GM11168 (cell line): ENCODE results near the gene SDK1.

Experiments used
- in situ Hi-C: fragments of 300-500 bp; cut with MboI; formaldehyde crosslinking; loops from one replicate; pipeline ENCODE4 v1.12.0; 2022; ENCODE audit warnings: low sequenced_read_pairs; ENCODE audit not compliant: unreplicated experiment

SDK1 gene

DNA sequence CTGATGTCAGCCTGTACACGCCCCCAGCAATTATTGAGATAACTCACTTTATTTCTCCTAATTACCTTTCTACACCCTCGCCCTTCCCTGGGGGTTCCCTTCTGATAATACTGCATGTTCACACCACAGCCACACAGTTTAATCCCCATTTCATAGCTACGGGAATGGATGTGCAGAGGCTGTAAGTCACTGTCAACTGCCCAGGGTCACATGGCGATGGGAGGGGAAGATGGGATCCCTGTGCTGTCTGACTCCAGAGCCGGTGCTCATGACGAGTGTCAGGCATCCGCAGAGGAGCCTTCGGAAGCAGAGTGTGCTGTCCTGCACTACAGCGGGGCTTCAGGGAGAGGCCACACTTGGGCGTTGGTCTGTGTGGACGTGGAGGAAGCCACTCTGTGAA, 688.7 kb downstream of the SDK1 start:
- in situ Hi-C loops = no loop called here

DNA sequence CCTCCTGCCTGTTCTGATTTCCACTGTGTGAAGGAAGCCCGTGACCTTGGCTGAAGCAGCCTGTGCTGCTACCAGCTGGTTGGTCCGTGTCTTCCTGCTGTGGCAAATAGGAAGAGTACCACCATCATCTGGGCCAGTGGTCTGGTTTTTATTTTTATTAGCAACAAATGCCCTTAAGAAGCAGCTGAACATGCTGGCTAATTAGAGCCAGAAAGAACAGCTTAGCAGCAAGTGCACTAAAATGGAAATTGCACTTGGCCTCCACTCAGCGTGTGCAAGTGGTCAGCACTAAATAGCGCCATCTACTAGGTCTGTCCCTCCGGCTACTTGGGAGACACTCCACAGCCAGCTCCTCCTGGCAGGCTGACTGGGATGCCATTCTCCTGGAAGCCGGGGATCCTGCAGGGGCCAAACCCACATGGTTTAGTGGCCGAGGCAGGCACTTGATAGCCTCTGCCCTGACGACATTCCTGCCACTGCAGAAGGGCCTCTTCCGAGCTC, 690.7 kb downstream of the SDK1 start:
- in situ Hi-C loops = no loop called here

- in situ Hi-C loops = no loop called here
These were observed 691.8 kb downstream of the SDK1 start for GRCh38 chr7:3992841-3993240.

DNA sequence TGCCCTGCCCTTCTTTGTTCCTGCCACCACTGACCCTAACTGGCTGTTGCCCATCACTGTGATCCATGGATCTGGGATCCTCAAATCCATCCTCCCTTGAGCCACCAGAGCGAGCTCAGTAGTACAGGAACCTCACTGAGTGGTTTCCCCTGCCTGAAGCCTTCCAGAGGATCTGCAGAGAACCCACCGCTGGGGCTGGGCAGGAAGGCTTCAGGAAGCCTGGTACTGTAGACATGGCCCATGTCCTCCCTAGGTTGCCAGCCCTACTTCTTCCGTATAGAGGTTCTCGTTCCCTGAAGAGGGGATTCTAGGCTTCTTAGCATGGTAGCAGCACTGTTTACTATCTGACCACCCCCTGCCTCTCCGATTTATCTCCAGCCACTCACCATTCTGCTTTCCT, 693.7 kb downstream of the SDK1 start:
- in situ Hi-C loops = no loop called here

- in situ Hi-C loops = no loop called here
These were observed 694.1 kb downstream of the SDK1 start for GRCh38 chr7:3995187-3995586.

- in situ Hi-C loops = no loop called here
These were observed 697.0 kb downstream of the SDK1 start for GRCh38 chr7:3998060-3998459.

- in situ Hi-C loops = no loop called here
These were observed 699.1 kb downstream of the SDK1 start for GRCh38 chr7:4000139-4000538.

GRCh38 chr7:4000934-4001333, 699.9 kb downstream of the SDK1 start:
- in situ Hi-C loops = no loop called here

GRCh38 chr7:4001742-4002141, 700.7 kb downstream of the SDK1 start:
- in situ Hi-C loops = no loop called here

DNA sequence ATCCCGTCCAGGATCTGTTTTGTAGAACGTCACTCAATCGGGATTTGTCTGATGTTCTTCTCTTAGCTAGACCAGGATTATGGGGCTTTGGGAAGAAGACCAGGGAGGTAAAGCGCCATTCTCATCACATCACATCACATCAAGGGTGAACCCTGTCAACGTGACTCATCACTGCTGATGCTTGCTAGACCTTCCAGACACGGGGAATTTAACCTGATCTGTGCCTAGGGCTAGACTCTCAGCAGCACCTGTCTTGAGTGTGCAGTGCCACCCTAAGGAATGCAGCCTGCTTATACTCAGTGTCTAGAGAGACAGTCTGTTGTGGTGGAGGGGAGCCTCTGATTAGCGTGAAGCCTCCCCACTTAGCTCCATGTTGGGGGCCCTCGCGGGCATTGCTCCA, 702.5 kb downstream of the SDK1 start:
- in situ Hi-C loops = no loop called here

GRCh38 chr7:4006687-4007086, 705.6 kb downstream of the SDK1 start:
- in situ Hi-C loops = no loop called here

- in situ Hi-C loops = no loop called here
These were observed 708.4 kb downstream of the SDK1 start for GRCh38 chr7:4009211-4010060.

- in situ Hi-C loops = no loop called here
These were observed 709.1 kb downstream of the SDK1 start for GRCh38 chr7:4010061-4010605.

GRCh38 chr7:4010923-4011656, 710.0 kb downstream of the SDK1 start:
- in situ Hi-C loops = no loop called here

GRCh38 chr7:4013793-4014192, 712.7 kb downstream of the SDK1 start:
- in situ Hi-C loops = no loop called here

DNA sequence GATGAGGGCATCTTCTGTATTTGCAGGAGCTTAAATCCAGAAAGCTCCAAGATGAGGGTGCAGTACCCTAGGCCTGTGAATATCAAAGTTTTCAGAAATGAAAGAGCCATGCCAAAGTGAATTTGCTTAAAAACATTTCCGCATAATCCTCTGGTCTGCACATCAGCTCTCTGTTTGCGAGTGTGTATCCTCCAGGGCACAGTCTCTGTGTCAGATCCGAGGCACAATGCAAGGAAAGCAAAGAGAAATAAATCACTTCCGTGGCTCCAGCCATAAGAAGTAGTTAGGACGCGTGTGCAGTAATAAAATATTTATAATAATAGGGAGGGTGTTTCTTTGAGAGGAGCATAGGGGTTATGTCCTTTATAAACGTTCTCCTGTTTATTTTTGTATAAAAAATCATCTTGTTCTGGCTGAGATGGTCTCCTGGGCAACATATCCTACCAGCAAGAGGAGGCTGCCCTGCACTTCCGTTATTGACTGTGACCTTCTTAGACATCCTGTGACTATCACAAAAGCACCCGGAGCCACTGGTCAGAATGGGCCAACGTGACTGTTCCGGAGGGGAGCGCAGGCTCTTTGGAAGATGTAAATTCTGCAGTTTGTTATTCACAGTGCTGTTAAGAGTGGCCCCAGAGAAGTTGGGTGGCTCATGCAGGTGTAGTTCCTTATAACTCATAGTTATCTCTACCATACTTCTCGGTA, 713.4 kb downstream of the SDK1 start:
- in situ Hi-C loops = no loop called here

DNA sequence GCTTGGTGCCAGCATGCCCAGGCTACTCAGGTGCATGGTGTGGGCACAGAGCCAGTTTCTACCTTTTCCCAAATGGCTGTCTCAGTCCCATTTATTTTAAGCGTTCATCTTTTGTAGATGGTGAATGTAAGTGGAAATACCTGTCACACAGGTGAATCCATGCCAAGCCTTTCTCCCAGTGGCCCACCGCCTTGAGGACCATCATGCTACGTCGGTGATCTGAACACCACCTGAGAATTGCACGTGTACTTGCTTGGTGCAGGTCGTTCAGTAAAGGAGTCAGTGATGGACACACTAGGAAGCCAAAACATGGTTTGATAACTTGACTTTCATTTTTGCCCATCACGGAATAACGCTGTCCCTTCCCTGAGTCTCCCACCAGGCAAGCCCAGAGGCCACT, 714.3 kb downstream of the SDK1 start:
- in situ Hi-C loops = no loop called here

- in situ Hi-C loops = no loop called here
These were observed 714.9 kb downstream of the SDK1 start for GRCh38 chr7:4015996-4016395.

GRCh38 chr7:4017081-4017480, 716.0 kb downstream of the SDK1 start:
- in situ Hi-C loops = no loop called here

DNA sequence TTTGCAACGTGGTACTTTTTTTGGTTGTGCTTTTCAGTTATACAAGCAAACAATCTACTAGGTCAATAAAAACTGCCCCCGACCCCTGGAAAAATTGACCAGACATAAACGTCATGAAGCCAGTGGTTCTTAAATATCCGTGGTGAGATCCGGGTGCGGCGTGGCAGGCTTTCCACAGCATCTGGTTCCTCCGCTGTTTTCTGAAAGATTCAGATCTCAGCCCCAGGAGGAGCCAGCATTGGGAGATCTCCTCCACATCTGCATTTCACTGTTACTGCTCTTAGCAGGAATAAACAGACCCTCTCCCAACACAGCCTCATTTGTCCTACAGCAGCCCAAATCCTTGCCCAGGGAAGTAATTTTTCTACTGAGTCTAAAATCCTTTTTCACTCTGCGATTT, 716.7 kb downstream of the SDK1 start:
- in situ Hi-C loops = no loop called here
